Sciatic nerve (tissue), 2 donors: Measurements from ENCODE around the gene KATNA1. TPM values are rescaled to one million over a fixed set of nuclear protein-coding genes. Genes with fewer than 3 reads are reported as not detected.
"Not testable (repeated sequence)": the region's sequence is repeated elsewhere in the genome, so short reads cannot be mapped to it uniquely, and the experiment has no call there.

ENCODE experiments used
- ATAC-seq: fragments of 200-7000 bp; cut with Tn5 transposase; one replicate; pipeline ENCODE4 v1.9.1; 2020; ENCODE audit warnings: mild to moderate bottlenecking, moderate library complexity
- DNase-seq: peaks from one replicate; pipeline ENCODE4 v3.0.0-alpha.2; 2020; ENCODE audit warnings: low spot score
- intact Hi-C: fragments of 100-400 bp; cut with DNase I; formaldehyde crosslinking; loops from one replicate; pipeline ENCODE4 v1.14.2; 2022
- total RNA-seq: library from RNA; stranded (reverse); fragmentation: NEBNext Ultra II Directional; extraction: Animal tissue kit (Norgen Biotek cat#: 25700); gene quantifications from one replicate; pipeline ENCODE4 v1.2.1, GENCODE V29; 2021
- donor health status: DM: no; HTN: no; CAD: no.
- donor health status: DM: no; HTN: no; CAD: no.

The KATNA1 gene
- 17.1 TPM for total RNA-seq

DNA sequence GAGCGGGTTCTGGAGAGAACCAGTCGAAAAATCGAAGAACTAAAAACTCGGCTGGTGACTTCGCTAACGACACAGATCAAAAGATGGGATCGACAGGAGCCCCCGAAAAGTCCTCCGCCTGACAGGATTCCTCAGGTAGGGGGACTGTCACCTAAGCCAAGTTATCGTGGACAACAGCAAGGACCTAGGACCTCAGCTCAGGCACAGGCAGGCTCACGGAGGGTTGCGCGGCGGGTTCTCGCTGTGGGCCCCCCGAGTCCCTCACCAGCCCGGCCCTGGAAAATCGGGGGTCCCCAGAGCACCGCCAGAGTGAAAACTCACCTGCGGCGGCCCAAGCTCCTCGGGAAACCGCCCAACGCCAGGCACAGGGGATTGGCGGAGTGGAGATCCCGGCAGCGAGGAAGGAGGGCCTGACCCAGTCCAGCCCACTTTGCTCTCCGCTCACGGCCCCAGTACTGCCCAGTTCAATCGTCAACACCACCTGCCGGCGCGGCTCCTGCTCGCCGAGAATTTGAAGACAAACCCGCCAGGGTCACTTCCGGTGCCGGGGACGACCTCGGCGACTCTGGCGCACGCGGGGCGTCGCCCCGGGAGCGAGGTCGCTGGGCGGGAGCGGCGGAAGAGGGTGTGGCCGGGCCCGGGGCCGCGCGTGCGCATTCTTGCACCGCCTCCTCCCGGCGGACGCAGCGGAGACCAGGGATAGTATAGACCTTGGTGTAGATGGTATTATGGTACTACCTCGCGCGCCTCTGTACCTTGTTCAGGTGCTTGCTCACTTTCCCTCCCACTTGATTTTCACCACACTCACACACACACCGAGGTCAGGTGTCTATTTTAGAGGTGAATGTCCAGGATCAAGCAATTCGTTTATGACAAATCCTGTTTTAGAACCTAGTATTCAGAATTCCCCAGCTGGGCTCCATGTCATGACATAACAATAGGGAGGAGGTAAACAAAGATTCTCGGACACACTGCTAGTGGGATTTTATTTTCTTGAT lies at the start of gene KATNA1:
Gene KATNA1 (minus strand): TSS at position 567 of the 998 bp plus-strand sequence. CDS start 10,167 bp downstream, outside the sequence.
- intact Hi-C loops, result no loop called here
- DNase-seq, result peak; percentile 88
- peak; percentile 97 for ATAC-seq

DNA sequence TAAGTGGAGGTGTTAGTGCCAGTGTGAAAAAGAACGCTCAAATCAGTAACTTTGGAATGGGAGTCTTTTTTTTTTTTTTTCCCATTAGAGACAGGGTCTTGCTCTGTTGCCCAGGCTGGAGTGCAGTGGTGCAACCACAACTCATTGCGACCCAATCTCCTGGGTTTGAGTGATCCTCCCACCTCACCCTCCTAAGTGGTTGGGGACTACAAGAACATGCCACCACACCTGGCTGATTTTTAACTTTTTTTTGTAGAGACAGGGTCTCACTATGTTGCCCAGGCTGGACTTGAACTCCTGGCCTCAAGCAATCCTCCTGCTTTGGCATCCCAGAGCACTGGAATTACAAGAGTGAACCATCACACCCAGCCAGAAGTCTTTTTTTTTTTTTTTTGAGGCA lies 49.7 kb upstream of the KATNA1 start:
- DNase-seq (no peak), ATAC-seq (no peak)
- intact Hi-C loops, result no loop called here

DNA sequence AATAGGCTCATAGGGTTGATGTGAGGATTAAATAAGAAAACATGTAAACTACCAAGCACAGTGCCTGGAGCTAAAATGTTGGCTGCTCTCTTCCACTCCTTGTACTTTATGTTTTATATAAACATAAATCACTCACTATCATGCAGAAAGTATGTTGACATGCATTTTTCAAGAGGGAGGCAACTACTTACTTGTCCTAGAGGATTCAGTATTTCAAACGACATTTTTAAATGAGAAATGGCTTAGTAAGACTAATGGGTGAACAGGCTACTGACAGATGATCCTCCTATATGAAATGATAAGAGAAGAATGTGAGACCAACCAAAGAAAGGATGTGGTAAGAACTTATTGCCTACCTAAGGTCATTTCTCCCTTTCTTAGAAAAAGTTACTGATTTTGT lies 48.4 kb upstream of the KATNA1 start:
- intact Hi-C loops, result no loop called here
- no peak for ATAC-seq
- no peak for DNase-seq

DNA sequence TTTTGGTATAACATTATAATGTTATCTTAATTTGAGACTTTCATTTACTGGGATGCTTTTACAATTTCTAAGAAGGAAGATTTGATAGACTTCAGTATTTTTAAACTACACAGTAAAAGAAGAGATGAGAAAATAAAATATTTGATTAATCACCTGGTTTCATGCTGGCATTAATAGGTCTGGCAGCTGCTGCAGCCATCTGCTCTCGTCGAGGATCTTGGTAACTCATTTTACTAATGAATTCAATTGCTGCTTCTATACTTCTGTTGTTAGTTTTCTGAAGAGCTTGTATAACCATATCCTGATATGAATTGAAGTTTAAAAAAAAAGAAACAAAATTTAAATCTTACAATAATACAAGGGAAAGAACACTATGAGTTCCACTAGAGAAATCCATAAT lies 46.4 kb upstream of the KATNA1 start:
- DNase-seq, result no peak
- intact Hi-C loops, result no loop called here
- ATAC-seq, result no peak

DNA sequence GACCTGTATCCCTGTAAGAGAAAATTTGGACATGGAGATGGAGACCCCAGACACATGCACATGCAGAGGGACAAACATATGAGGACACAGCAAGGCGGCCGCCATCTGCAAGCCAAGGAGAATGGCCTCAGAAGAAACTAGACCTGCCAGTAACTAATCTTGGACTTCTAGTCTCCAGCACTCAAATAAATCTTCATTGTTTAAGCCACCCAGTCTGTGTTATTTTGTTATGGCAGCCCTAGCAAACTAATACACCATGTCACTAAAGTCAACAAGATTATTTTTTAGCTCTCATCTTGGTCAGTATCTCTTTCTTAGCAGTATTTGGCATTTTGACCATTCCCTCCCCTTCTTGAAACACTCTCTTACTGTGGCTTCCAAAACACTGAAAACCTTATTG lies 42.7 kb upstream of the KATNA1 start:
- intact Hi-C loops, result no loop called here
- no peak for ATAC-seq
- no peak for DNase-seq

DNA sequence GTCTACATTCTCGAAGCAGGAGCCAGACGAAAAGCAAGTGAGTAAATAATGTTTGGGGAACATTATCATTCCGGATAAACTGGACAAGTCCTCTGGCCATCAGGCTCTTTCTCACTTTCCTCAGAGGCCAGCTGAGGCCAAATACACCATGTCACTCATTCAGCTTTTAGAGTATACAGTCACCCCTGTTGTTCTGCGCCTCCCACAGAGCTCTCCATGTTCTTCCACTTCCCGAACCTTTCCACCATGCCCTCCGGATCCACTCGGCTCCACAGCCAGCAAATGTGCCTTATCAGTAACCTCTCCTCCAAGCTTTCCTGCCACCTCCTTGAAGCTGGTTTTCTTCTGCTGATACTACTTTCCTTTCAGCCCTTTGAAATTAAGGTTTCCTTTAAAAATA lies 37.7 kb upstream of the KATNA1 start:
- no peak for DNase-seq
- no peak for ATAC-seq
- intact Hi-C loops, result no loop called here

DNA sequence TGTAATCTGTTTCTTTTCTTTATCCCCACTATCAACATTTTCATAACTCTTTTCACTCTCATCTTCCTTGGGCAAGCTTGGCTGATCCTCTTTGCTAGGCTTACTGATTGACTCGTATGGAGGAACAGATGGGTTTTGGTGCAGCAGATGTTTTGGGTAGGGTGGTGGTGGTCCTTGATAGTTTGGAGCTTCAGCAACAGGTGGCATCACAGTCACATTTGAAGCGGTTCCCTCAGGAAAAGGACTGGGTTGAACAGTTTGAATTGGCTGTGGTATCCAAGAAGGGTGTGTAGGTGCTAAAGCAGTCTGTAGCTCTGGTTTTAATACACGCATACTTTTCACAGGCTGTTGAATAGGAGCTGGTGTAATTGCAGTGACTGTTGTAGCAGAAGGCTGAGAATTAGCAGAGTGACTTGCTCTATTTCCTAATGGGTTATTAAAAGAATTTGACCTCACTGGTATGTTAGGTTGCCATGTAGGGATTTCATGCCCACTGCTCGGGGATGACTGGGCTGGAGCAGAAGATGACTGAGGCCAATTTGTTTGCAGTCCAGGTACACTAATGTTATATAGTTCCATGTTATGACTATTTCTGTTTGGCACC lies 34.8 kb upstream of the KATNA1 start:
- DNase-seq, result no peak
- intact Hi-C loops, result no loop called here
- no peak for ATAC-seq

DNA sequence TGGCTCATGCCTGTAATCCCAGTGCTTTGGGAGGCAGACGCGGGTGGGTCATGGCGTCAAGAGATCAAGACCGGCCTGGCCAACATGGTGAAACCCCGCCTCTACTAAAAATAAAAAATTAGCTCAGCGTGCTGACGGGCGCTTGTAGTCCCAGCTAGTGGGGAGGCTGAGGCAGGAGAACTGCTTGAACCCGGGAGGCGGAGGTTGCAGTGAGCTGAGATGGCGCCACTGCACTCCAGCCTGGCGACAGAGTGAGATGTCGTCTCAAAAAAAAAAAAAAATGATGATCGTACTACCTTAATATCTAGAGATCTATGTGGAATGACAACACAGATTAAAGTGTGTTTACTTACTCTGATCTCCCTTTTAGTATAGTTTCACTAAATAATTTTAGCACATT lies 33.3 kb upstream of the KATNA1 start:
- ATAC-seq, DNase-seq, intact Hi-C loops: not testable (repeated sequence)

DNA sequence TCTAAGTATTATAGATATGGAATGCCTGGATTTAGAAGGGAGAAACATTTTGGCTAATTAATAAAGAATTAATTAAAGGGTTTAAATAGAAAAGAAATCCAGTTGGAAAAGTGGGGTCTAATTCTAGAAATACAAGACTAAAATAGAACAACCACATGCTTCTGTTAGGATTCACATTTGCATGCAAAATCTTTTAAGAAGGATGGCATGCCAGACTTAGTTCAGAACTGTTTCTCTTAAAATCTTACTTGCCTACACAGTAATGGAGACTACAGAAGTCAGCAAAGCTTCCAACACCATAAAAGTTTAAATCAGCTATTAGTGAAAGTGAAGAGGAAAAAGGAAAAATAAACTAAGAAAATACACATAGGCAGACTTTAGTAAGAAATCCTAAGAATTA lies 32.7 kb upstream of the KATNA1 start:
- intact Hi-C loops, result no loop called here
- no peak for ATAC-seq
- no peak for DNase-seq

DNA sequence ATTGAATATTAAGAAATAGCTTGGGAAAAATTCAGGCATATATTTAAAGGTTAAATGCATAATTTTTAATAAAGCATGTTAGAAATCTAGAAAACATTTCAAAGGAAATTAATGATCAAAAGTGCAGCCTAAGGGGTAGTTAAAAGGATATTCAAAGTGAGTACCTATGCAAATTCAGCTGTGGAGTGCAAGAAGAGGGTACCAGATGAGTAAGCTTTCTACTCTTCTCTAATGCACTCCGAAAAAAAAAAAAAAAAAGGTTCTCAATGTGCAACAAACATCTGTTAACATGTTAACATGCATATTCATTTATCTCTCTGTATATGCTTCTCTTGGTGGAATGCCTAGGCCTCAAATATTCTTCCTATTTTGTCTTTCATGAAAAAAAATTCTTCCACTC lies 32.0 kb upstream of the KATNA1 start:
- DNase-seq (no peak), ATAC-seq (no peak)
- intact Hi-C loops, result no loop called here

DNA sequence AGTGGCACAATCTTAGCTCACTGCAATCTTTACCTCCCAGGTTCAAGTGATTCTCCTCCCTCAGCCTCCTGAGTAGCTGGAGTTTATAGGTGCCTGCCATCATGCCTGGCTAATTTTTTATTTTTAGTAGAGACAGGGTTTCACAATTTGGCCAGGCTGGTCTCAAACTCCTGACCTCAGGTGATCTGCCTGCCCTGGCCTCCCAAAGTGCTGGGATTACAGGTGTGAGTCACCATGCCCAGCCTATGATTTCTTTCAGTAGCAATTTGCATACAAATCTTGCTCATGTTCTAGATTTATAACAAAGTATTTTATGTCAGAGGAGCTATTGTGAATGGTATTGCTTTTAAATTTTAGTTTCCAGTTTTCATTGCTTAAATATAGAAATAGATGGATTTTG lies 23.8 kb upstream of the KATNA1 start:
- ATAC-seq, intact Hi-C loops, DNase-seq: not testable (repeated sequence)

DNA sequence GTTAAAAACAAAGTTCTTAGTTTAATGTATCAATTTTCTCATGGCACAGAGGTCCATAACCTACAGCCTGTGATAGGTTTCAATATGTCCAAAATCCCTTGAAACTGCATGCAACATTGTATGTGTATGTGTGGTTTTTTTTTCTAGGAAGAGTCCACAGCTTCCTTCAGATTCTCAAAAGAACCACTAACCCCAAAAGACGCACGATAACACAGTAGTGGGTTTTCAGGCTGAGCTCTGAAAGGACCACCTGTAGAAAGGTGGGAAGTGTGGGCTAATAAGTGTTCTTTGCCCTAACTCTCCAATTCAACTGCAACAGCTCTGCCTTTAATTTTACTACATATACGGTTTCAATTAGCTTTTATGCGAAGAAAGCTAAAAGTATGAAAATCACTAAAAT lies 11.5 kb upstream of the KATNA1 start:
- intact Hi-C loops, result no loop called here
- DNase-seq, result no peak
- no peak for ATAC-seq

DNA sequence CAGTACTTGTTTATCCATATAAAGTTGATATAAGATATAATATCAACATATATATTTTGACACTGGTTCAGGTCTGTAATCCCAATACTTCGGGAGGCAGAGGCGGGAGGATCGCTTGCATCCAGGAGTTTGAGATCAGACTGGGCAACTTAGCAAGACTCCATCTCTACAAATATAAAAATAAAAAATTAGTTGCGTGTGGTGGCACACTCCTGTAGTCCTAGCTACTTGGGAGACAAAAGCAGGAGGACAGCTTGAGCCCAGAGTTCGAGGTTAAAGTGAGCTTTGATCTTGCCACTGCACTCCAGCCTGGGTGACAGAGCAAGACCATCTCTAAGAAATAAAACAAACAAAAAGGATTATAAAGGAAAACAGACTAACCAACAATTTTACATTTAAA lies 8.9 kb upstream of the KATNA1 start:
- no peak for DNase-seq
- intact Hi-C loops, result no loop called here
- ATAC-seq, result no peak

DNA sequence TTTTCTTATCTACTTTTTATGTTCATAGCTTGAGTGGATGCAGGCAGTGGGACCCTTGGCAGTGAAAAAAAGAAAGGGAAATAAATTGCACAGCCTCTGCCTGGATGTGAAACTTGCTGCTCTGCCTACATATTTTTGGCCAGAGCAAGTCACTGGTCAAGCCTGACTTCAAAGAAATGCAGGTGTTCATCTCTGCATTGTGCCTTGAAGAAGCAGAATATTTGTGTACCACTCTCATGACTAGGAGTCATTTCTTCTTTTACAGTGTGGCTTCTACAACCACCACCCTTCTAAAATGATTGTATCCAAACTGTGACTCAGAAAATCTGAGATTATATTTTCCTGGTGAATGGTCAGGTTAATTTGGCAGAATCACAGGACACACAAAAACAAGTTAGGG lies 2.5 kb upstream of the KATNA1 start:
- DNase-seq (no peak), ATAC-seq (no peak)
- intact Hi-C loops, result no loop called here

DNA sequence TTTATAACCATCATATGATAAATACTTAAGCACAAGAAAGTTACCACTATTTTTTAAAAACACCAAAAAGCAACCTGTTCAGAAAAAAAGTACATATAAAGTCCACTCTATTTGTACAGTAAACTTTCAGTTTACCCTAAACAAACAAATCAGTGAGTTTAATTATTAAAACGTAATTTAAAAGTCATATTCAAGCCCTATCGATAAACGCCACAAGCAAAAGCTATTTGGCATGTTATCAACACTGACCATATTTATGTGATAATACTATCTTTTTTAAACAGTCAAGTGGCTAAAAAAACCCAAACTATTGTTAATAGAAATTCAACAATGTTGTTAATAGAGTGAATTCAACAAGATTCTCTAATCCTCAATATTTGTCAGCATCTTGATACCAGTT lies 1.9 kb downstream of the KATNA1 start:
- DNase-seq (no peak), ATAC-seq (no peak)
- intact Hi-C loops, result no loop called here

DNA sequence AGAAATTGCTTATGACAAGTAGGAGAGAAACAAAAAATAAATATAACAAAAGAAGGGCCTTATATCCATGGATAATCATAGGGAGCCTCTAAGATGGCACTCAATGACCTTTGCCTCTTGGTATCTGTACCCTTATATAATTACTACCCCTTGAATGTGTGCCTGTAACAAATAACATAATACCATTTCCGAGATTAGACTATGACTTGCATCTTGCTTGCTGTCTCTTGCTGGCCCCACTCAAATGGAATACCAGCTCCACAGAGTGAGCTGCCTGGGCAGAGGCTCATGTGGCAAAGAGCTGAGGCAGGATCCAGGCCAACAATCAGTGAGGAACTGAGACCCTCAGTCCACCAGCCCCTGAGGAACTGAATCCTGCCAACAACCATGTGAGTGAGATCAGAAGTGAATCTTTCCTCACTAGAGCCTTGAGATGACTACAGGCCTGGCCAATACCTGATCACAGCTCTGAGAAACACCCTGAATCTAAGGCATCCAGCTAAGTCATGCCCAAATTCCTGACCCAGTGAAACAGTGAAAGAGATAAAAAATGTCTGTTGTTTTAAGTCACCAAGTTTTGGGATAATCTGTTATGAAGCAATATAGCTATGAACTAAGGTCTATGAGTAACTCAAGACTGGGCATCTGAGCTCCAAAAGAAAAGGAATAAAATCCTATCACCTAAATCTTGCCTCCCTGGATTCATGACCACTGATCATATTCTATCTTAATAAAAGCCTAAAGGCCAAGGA lies 5.5 kb downstream of the KATNA1 start:
- DNase-seq, result no peak
- ATAC-seq, result no peak
- intact Hi-C loops, result no loop called here

DNA sequence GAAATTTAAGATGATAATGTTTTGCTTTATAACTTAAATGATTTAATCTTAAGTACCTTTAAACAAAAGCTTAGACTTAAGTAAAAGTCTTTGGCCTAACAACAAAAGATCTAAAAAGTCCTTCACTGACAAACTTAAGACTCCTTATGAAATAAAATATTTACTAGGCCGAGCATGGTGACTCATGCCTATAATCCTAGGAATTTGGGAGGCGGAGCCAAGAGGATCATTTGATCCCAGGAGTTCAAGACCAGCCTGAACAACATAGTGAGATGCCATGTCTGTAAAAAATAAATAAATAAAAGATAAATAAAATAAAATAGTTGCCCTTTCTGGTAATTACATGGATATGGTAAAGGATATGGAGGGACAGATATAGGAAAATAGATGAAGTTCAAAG lies 12.4 kb downstream of the KATNA1 start:
- no peak for ATAC-seq
- intact Hi-C loops, result no loop called here
- DNase-seq, result no peak

DNA sequence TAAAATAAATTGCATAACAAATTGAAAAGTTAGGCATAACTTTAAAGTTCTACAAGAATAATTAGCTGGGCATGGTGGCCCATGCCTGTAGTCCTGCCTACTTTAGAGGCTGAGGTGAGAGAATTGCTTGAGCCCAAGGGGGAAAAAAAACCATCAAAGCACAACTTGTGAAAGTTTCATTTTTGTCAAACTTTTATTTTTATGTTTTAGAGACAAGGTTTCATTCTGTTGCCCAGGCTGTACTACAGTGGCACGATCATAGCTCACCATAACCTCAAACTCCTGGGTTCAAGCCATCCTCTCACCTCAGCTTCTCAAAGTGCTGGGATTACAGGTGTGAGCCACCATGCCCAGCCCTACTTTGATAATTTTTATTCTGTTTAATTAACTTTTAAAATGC lies 14.2 kb downstream of the KATNA1 start:
- ATAC-seq, result no peak
- intact Hi-C loops, result no loop called here
- DNase-seq, result no peak

DNA sequence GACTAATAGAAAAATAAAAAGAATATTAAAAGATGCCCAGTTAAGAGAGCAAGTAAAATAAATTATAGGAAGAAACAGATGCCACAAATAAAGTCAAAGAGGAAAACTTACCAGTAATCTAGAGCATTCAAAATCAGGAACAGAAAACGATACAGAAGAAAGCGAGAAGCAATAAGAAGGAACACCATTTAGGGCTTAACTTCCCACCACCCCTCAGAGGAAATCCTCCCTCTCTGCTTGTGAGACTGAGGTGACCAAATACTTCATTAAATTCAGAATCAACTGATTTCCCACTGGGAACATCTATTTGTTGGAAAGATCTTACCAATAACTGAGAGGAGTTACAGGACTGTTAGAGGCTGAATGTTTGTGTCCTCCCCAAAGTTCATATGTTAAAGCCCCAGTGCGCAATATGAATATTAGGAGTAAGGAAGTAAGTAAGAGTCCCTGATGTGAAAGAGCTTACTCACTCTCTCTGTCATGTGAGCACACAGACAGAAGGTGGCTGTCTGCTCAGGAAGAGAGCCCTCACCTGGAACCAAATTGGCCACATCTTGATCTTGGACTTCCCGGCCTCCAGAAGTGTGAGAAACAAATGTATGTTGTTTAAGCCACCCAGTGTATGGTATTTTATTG lies 19.5 kb downstream of the KATNA1 start:
- intact Hi-C loops, result no loop called here
- no peak for ATAC-seq

More for the DNA sequence above, 19.5 kb downstream of the KATNA1 start:
- no peak for DNase-seq
